HS-27A (cell line): ENCODE results near the gene BCKDHB.

ENCODE experiments used
- DNase-seq: peaks from one replicate; pipeline ENCODE4 v3.0.0-alpha.2; 2012; ENCODE audit warnings: low read depth, missing footprints

The BCKDHB gene

GRCh38 chr6:80331522-80331921, 225.1 kb downstream of the BCKDHB start:
- DNase-seq = no peak

GRCh38 chr6:80331974-80332373, 225.5 kb downstream of the BCKDHB start:
- DNase-seq = no peak

- no peak for DNase-seq
These were observed 226.9 kb downstream of the BCKDHB start for GRCh38 chr6:80333342-80333741.

GRCh38 chr6:80335121-80335531, 228.7 kb downstream of the BCKDHB start:
- no peak for DNase-seq

GRCh38 chr6:80336911-80337310, 230.4 kb downstream of the BCKDHB start:
- no peak for DNase-seq

GRCh38 chr6:80338201-80338836, 231.8 kb downstream of the BCKDHB start:
- DNase-seq = no peak

GRCh38 chr6:80339421-80339820, 232.9 kb downstream of the BCKDHB start:
- no peak for DNase-seq

GRCh38 chr6:80340280-80340679, 233.8 kb downstream of the BCKDHB start:
- DNase-seq = no peak

- DNase-seq = no peak
These were observed 234.2 kb downstream of the BCKDHB start for GRCh38 chr6:80340686-80341085.

GRCh38 chr6:80341330-80341729, 234.9 kb downstream of the BCKDHB start:
- no peak for DNase-seq

- no peak for DNase-seq
These were observed 237.0 kb downstream of the BCKDHB start for GRCh38 chr6:80343511-80343910.

- DNase-seq = no peak
These were observed 240.6 kb downstream of the BCKDHB start for GRCh38 chr6:80347101-80347500.

GRCh38 chr6:80348263-80348662, 241.8 kb downstream of the BCKDHB start:
- no peak for DNase-seq

- no peak for DNase-seq
These were observed 249.5 kb downstream of the BCKDHB start for GRCh38 chr6:80356000-80356399.

- no peak for DNase-seq
These were observed 250.1 kb downstream of the BCKDHB start for GRCh38 chr6:80356545-80356944.

- DNase-seq = no peak
These were observed 250.6 kb downstream of the BCKDHB start for GRCh38 chr6:80357081-80357480.

GRCh38 chr6:80357674-80358073, 251.2 kb downstream of the BCKDHB start:
- no peak for DNase-seq

GRCh38 chr6:80363501-80364122, 257.1 kb downstream of the BCKDHB start:
- no peak for DNase-seq

- DNase-seq = no peak
These were observed 257.7 kb downstream of the BCKDHB start for GRCh38 chr6:80364149-80364548.

- DNase-seq = no peak
These were observed 259.6 kb downstream of the BCKDHB start for GRCh38 chr6:80366051-80366450.

- peak; percentile 27 for DNase-seq
These were observed 260.2 kb downstream of the BCKDHB start for GRCh38 chr6:80366714-80367113.

- no peak for DNase-seq
These were observed 269.9 kb downstream of the BCKDHB start for GRCh38 chr6:80376411-80376810.

- DNase-seq = no peak
These were observed 274.1 kb downstream of the BCKDHB start for GRCh38 chr6:80380566-80380965.

- DNase-seq = no peak
These were observed 276.3 kb downstream of the BCKDHB start for GRCh38 chr6:80382811-80383210.
